T-helper 2 cell (primary cell): Measurements from ENCODE around the gene PCSK1.

Experiments
- DNase-seq, 5 experiments: peaks; one replicate each; pipeline versions ENCODE4 v3.0.0 to v3.0.0-alpha.2; 2012 to 2022
- total RNA-seq, 2 donors: gene quantifications; one replicate each; lab custom pipeline; 2026; lab: John Stamatoyannopoulos, UW

Gene PCSK1
- total RNA-seq: 0 reads per million in 2 donors

- no peak for DNase-seq
Observed at GRCh38 chr5:96433066-96433447, at the start of gene PCSK1. Gene PCSK1 (minus strand): TSS chr5:96433248. CDS start chr5:96433042, 206 bp downstream.

DNA sequence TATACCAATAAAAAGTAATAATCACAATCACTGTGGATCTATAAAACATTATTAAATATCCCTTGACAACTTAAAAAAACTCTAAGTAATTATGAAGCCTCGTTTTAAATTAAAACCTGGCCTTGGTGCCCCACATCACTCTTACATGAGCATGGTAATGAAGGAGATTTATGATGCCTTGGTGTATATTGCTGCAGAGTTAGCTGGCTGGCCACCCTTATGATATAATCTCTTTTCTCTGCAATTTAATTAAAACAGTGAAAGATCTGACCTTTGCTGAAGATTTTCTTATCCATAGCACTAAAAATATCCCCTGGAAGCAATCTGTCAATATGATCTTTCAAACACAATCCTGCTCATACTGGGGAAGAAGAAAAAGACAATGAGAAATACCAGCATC lies 48.8 kb upstream of the PCSK1 start:
- DNase-seq: no peak

- no peak for DNase-seq
Observed at GRCh38 chr5:96481009-96481786, 48.1 kb upstream of the PCSK1 start.

- no peak for DNase-seq
Observed at GRCh38 chr5:96478983-96479382, 45.9 kb upstream of the PCSK1 start.

GRCh38 chr5:96476654-96477053 lies 43.6 kb upstream of the PCSK1 start:
- no peak for DNase-seq

- DNase-seq: no peak
Observed at GRCh38 chr5:96474073-96474472, 41.0 kb upstream of the PCSK1 start.

DNA sequence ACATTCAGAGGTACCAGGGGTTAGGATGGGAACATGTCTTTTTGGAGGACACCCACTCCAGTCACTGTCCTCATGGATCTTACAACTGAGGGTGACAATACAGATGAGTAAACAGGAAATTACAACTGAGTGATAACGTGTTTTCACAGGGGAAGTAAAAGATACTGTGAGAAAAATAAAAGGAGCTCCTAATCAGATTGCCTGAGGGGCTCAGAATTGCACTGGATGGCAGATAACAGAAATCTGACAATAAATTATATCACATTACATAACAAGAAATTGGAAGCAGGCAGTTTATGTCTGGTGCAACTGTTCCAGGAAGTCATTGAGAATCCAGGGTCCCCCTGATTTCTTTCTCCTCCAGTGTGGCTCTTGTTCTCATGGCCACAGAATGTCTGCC lies 40.1 kb upstream of the PCSK1 start:
- DNase-seq: no peak

GRCh38 chr5:96470785-96471184 lies 37.7 kb upstream of the PCSK1 start:
- no peak for DNase-seq

- DNase-seq: no peak
Observed at GRCh38 chr5:96468956-96469355, 35.9 kb upstream of the PCSK1 start.

- no peak for DNase-seq
Observed at GRCh38 chr5:96463091-96463490, 30.0 kb upstream of the PCSK1 start.

DNA sequence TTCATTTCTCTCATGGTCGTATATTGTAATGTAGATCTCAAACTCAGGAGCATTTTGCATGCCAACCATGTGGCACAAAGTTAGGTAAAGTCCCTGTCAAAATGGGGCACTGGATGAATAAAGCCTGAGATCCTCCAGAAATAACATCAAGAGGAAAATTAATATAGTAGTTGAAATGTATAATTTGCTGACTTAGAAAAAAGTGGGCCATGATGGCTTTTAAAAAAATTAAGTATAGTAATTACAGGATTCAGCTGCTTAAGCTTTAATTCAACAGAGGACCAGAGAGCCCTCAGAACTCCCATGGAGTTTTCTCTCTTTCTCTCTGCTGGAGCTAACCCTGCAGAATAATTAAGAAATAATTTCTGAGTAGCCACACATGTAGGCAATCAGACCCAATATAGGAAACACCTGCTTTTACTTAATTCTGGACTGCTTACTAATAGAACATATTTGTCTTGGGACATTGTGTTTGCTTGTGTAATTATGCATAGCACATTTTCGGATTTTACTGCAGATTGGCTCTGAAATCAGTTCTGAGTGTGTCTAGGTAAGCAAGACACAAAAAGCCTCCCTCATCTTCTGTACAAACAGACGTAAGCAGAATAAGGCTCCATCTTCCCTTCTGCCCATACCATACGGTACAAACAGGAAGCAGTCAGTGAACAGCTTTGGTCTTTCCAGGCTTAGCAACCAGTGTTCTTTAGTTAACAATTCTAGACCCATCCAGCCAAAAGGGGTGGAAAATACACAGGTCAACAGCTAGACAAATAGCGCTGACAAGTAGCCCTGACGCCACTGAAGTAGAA lies 26.5 kb upstream of the PCSK1 start:
- DNase-seq: no peak

DNA sequence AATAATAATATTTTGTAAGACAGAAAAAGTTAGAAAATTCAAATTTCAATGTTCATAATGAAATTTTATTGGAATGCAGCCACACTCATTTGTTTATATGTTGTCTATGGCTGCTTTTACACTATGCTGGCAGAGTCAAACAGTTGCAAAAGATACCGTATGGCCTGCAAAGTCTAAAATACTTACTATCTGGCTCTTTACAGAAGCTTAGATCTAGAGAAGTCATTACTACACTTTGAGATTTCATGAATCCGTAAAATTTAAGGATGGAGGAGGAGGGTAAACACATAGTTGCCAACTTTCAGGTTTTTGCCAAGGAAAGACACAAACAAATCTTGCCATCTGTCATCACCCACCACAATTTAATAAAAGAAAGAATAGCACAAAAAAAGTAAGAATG lies 25.1 kb upstream of the PCSK1 start:
- no peak for DNase-seq

DNA sequence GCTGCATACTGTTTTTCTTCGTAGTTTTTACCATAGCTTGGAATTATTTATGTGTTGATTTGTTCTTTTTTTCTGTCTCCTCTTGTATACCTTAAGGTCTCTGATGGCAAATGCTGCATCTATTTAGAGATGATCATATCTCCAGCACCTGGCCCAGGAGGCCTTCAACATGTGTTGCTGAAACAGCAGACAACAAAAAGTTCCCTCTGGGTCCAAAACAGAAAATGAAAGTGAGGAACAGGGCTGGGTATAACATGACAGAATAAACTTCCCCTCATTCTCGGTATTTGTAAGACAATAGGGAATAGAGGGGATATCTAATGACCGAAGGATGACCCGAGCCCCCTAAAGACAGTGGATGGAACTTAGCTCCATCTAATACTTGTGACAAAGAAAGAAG lies 22.7 kb upstream of the PCSK1 start:
- DNase-seq: no peak

DNA sequence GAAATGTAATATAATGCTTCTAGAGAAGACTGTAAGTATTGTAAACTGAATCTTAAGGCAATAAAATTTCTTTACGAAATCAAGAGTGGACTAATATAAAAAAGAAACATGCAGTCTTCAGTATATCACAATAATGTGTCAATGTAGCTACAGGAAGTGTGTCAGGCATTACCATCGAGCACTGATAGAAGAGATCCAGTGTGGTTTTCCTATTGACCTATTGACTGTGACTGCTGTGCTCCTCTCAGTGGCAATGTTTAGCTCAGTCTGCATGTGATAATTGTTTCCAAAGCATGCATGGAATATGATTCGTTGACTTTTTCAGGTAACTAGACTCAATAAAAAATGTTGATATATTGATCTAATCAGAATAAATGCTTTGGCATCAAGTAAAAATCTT lies 20.3 kb upstream of the PCSK1 start:
- DNase-seq: no peak

- DNase-seq: no peak
Observed at GRCh38 chr5:96447949-96448348, 14.9 kb upstream of the PCSK1 start.

GRCh38 chr5:96440185-96440538 lies 7.1 kb upstream of the PCSK1 start:
- DNase-seq: no peak

DNA sequence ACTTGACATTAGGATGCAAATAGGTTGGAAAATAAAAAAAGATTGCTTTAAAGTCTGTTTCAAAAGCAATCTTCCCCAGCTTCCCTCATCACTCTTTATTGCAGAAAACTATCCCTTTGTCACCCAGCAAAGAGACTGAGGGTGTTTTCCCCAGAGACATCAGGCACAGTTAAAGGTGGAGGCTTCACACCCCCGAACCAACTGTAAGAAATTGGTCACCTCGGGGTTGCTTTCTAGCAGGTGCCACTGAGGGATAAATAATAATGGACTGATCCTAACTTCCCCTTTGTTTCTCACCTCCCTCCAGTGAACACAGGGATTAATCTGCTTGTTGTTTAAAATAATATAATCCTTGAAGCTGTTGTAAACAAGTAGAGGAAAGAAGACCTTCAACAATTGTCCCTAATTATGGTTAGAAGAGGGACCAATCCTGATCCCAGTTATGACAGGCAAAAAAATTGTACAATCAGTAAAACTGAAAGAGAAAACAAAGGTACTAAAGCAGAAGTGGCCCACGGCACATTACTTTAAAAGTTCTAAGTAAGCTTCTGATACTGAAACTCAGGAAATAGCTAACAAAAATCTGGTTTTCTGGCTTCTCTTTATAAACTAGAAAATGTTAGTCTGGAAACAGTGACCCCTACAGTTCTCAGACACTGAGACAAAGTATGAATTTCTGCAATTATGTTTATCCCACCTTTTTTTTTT lies 6.6 kb upstream of the PCSK1 start:
- DNase-seq: peak in 1 of 5 experiments; percentile 15

- peak in 2 of 5 experiments; percentile 9 to 44 for DNase-seq
Observed at GRCh38 chr5:96434201-96434645, 1.2 kb upstream of the PCSK1 start.

DNA sequence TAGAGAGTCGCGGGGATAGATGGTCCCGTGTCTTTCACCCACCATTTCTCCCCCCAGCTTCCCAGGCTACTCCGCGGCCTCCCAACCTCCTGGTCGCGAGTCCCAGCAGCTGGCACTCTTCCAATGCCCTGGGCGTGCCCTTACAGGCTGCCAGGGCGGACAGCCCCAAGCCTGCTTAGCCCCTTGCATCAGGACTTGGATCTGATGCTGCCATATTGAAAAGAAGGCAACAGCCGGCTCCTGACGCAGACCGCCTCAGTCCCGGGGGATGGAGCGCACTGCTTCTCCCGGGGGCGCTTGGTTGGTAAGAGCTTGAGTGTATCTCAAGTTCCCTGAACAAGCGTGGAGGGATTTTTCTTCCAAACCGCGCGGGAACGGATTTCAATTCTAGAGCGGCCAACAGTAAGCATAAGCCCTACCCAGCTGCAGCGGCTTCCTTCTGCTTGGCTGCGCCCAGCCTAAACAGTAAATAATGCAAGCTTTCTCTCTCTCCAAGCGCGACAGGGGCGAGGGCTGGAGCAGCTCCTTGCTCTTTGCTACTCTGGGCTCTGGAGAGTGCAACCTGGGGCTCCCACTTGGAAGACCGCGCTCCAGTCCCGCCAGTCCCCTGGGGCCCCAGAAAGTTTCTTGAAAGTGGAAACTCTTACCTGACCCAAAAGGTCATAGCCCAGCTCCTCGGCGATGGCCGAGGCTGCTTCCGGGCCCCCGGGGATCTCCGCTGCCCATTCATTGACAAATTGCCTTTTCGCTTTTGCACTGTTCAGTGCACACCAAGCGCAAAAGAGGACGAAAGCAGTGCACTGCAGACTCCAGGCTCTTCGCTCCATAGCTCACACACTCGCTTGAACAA lies 607 bp downstream of the PCSK1 start:
- no peak for DNase-seq

DNA sequence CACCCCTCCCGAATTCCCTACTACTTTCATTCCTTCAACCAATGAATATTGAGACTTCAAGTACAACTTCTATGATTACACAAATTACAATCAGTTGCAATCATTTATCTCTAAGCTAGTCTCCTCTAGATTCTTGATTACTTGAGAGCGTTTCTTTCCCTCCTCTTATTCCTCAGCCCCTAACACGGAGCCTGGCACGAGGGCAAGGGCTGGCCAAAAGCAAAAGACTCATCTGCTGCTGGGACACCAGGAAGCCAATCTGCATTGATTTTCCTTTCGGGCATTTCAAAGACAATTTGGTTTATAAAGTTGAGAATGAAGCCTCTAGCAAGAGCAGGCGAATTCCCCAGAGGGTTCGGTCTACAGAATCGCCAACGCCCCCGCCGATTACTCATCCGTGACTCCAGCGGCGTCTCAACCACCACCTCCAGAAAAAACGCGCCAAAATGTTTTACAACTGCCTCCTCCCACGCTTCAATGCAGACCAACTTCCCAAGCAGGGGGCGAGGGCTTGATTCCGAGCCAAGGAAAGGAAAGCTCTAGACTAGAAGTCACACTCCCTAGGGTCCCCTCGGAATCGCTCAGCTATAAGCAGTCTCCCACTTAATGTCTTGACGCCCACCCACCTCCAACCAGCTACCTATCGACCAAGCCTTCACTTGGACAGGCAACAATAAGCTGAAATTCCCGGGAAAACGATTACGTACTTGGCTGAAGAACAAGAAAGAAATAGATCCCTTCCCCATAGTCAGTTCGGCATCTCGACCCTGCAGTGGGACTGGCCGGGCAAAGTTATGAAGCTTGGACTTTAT lies 1.5 kb downstream of the PCSK1 start:
- no peak for DNase-seq

DNA sequence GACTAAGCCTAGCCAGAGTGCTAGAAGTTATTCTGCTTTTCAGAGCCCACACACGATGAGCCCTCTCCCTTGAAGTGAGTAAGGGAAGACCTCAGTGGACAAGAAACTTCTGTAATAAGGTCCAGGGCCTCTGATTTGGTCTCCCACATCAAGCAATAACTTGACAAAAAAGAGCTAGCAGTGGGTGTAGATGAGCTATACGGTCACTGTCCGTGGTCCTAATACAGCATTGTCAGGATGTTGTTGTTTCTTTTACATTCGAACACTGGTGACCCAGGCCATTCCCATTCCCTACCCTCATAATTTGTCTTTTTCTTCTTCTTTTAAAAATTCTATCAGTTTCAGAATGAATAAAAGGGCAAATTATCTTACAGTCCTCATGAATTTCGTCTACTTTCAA lies 5.2 kb downstream of the PCSK1 start:
- peak in 1 of 5 experiments; percentile 3 for DNase-seq

- DNase-seq: no peak
Observed at GRCh38 chr5:96426831-96427230, 6.2 kb downstream of the PCSK1 start.
